H1 (cell line): ENCODE results near the gene CADM2. TPM values are rescaled to one million over a fixed set of nuclear protein-coding genes. Genes with fewer than 3 reads are reported as not detected.

Experiments used
- CTCF ChIA-PET: fragments of 300-600 bp; sonication (Branson Sonifier 250); formaldehyde crosslinking; loops from one replicate; lab custom pipeline; 2021; ENCODE audit not compliant: partially characterized antibody; lab: Charles Lee
- POLR2A ChIA-PET: fragments of 300-600 bp; sonication (Branson Sonifier 250); formaldehyde crosslinking; loops from one replicate; lab custom pipeline; 2021; ENCODE audit warnings: inconsistent platforms; ENCODE audit not compliant: partially characterized antibody; lab: Charles Lee
- DNase-seq, 2 experiments: peaks; one replicate each; pipeline versions ENCODE4 v3.0.0 to v3.0.0-alpha.2; 2010 to 2022; ENCODE audit warnings: low spot score in 2 of 2, low read depth in 1 of 2, mixed read lengths in 1 of 2
- FAIRE-seq: peaks from 2 replicates; lab custom pipeline; 2011; peaks lifted over from hg19 to GRCh38; lab: Jason Lieb, UNC
- H2AFZ ChIP-seq: 2 replicates; pipeline ENCODE4 v1.8.1; 2012; ENCODE audit warnings: low read length, inconsistent platforms
- H2AK5ac ChIP-seq: 2 replicates; pipeline ENCODE4 v1.6.1; 2013; ENCODE audit warnings: low read depth, low read length
- H2BK120ac ChIP-seq: replicated peaks from 2 replicates; pipeline ENCODE3; 2013; ENCODE audit warnings: low read depth, low read length, inconsistent platforms
- H2BK12ac ChIP-seq: 2 replicates; pipeline ENCODE4 v1.6.1; 2013; ENCODE audit warnings: low read depth, low read length
- H2BK15ac ChIP-seq: 2 replicates; pipeline ENCODE4 v1.6.1; 2013; ENCODE audit warnings: low read length
- H2BK20ac ChIP-seq: 2 replicates; pipeline ENCODE4 v1.6.1; 2013; ENCODE audit warnings: low read length
- H2BK5ac ChIP-seq: 2 replicates; pipeline ENCODE4 v1.6.1; 2013; ENCODE audit warnings: low read depth, low read length
- H3K14ac ChIP-seq: 2 replicates; pipeline ENCODE4 v1.6.1; 2013; ENCODE audit warnings: inconsistent platforms; ENCODE audit not compliant: insufficient read length
- H3K18ac ChIP-seq: 2 replicates; pipeline ENCODE4 v1.6.1; 2013; ENCODE audit warnings: low read length; ENCODE audit errors: extremely low read depth
- H3K23ac ChIP-seq: 2 replicates; pipeline ENCODE4 v1.6.1; 2013; ENCODE audit warnings: inconsistent platforms; ENCODE audit not compliant: insufficient read length
- H3K23me2 ChIP-seq: 2 replicates; pipeline ENCODE4 v1.6.1; 2013; ENCODE audit warnings: low read depth, low read length
- H3K27ac ChIP-seq: 2 replicates; pipeline ENCODE4 v1.6.1; 2011; ENCODE audit warnings: low read depth, low read length, inconsistent platforms
- H3K27me3 ChIP-seq, 4 experiments: replicated peaks in 1 of 4; 1 replicate in 1 of 4; 2 replicates in 3 of 4; pipeline versions ENCODE4 v1.6.1 to v1.8.1; 2011 to 2013; ENCODE audit warnings: low read length in 3 of 4, mild to moderate bottlenecking in 3 of 4, inconsistent platforms in 2 of 4, mixed read lengths in 2 of 4, moderate library complexity in 1 of 4; ENCODE audit not compliant: control insufficient read depth in 3 of 4, insufficient read depth in 3 of 4; ENCODE audit errors: extremely low read depth in 1 of 4
- H3K36me3 ChIP-seq, 4 experiments: 2 replicates each; pipeline versions ENCODE4 v1.6.1 to v1.8.1; 2011 to 2013; ENCODE audit warnings: mild to moderate bottlenecking in 4 of 4, low read length in 3 of 4, moderate library complexity in 2 of 4, control low read depth in 1 of 4, inconsistent platforms in 1 of 4; ENCODE audit not compliant: insufficient read depth in 4 of 4, control insufficient read depth in 2 of 4
- H3K4ac ChIP-seq: replicated peaks from 2 replicates; pipeline ENCODE3; 2013; ENCODE audit warnings: low read length, low read depth, mixed read lengths, inconsistent platforms; ENCODE audit not compliant: insufficient read length
- H3K4me1 ChIP-seq, 4 experiments: replicated peaks in 1 of 4; 1 replicate in 1 of 4; 2 replicates in 3 of 4; pipeline versions ENCODE4 v1.6.1 to v1.8.1; 2011 to 2013; ENCODE audit warnings: low read length in 3 of 4, inconsistent platforms in 2 of 4, mixed read lengths in 1 of 4; ENCODE audit not compliant: insufficient read depth in 4 of 4, control insufficient read depth in 3 of 4
- H3K4me2 ChIP-seq, 2 experiments: 2 replicates each; pipeline versions ENCODE4 v1.6.1 to v1.8.1; 2011 to 2013; ENCODE audit warnings: low read depth in 2 of 2, low read length in 2 of 2, control low read depth in 1 of 2, inconsistent platforms in 1 of 2, mild to moderate bottlenecking in 1 of 2; ENCODE audit not compliant: insufficient read depth in 1 of 2
- H3K4me3 ChIP-seq, 4 experiments: fragments of 200-600, 300-600 bp in 1 of 4; sonication (generic), shearing (Covaris generic), sonication (Bioruptor Twin) in 1 of 4; 2 replicates each; pipeline versions ENCODE4 v1.5.1 to v1.8.1; 2011 to 2016; ENCODE audit warnings: low read length in 4 of 4, low read depth in 3 of 4, control low read depth in 2 of 4, inconsistent platforms in 2 of 4, mild to moderate bottlenecking in 2 of 4, mixed read lengths in 1 of 4, moderate library complexity in 1 of 4; ENCODE audit not compliant: insufficient read depth in 2 of 4; ENCODE audit errors: extremely low read depth in 1 of 4
- H3K56ac ChIP-seq: replicated peaks from 2 replicates; pipeline ENCODE3; 2013; ENCODE audit warnings: low read depth, mild to moderate bottlenecking, mixed read lengths, low read length, inconsistent platforms; ENCODE audit not compliant: insufficient read length
- H3K79me1 ChIP-seq: 2 replicates; pipeline ENCODE4 v1.6.1; 2013; ENCODE audit warnings: low read depth, low read length, control low read depth
- H3K79me2 ChIP-seq, 2 experiments: 2 replicates each; pipeline versions ENCODE4 v1.6.1 to v1.8.1; 2012 to 2013; ENCODE audit warnings: low read length in 2 of 2, mild to moderate bottlenecking in 2 of 2, inconsistent platforms in 1 of 2; ENCODE audit not compliant: insufficient read depth in 2 of 2, control insufficient read depth in 1 of 2
- H3K9ac ChIP-seq, 4 experiments: replicated peaks in 1 of 4; 1 replicate in 1 of 4; 2 replicates in 3 of 4; pipeline versions ENCODE4 v1.6.1 to v1.8.1; 2011 to 2013; ENCODE audit warnings: low read depth in 3 of 4, low read length in 3 of 4, control low read depth in 2 of 4, mild to moderate bottlenecking in 2 of 4, moderate library complexity in 2 of 4, inconsistent platforms in 1 of 4; ENCODE audit errors: extremely low read depth in 1 of 4
- H3K9me3 ChIP-seq, 2 experiments: 2 replicates each; pipeline versions ENCODE4 v1.6.1 to v1.8.1; 2012 to 2013; ENCODE audit warnings: mild to moderate bottlenecking in 2 of 2, moderate library complexity in 2 of 2, control low read depth in 1 of 2, inconsistent platforms in 1 of 2, low read depth in 1 of 2, low read length in 1 of 2, mixed read lengths in 1 of 2; ENCODE audit not compliant: insufficient read depth in 2 of 2
- H4K20me1 ChIP-seq, 2 experiments: replicated peaks in 1 of 2; 2 replicates each; pipeline versions ENCODE3 to v1.8.1; 2011 to 2013; ENCODE audit warnings: inconsistent platforms in 2 of 2, low read length in 2 of 2, mild to moderate bottlenecking in 1 of 2; ENCODE audit not compliant: insufficient read depth in 2 of 2, control insufficient read depth in 1 of 2
- H4K5ac ChIP-seq: 2 replicates; pipeline ENCODE4 v1.6.1; 2013; ENCODE audit warnings: low read length, low read depth, mixed read lengths, inconsistent platforms; ENCODE audit not compliant: insufficient read length
- H4K8ac ChIP-seq: 2 replicates; pipeline ENCODE4 v1.8.0; 2013; ENCODE audit warnings: mild to moderate bottlenecking, moderate library complexity, low read length, inconsistent platforms; ENCODE audit not compliant: insufficient read depth; ENCODE audit errors: extremely low read depth
- H4K91ac ChIP-seq: replicated peaks from 2 replicates; pipeline ENCODE3; 2013; ENCODE audit warnings: low read length, mixed read lengths, inconsistent platforms; ENCODE audit not compliant: insufficient read length
- ASH2L ChIP-seq: fragments of 200-600, 300-600 bp; sonication (generic); IDR thresholded peaks from one replicate; pipeline ENCODE4 v1.7.1; 2017; ENCODE audit warnings: low read length
- CEBPB ChIP-seq: IDR thresholded peaks from 2 replicates; pipeline ENCODE4 v1.6.1; 2012; ENCODE audit warnings: low read depth, low read length
- EP300 ChIP-seq, 2 experiments: IDR thresholded peaks; 1 replicate in 1 of 2; 2 replicates in 1 of 2; pipeline ENCODE4 v1.6.1; 2011 to 2012; ENCODE audit warnings: low read depth in 2 of 2, low read length in 2 of 2, mild to moderate bottlenecking in 2 of 2, borderline replicate concordance in 1 of 2, inconsistent platforms in 1 of 2, moderate library complexity in 1 of 2
- FOSL1 ChIP-seq: IDR thresholded peaks from 2 replicates; pipeline ENCODE4 v1.6.1; 2011; ENCODE audit warnings: mild to moderate bottlenecking, low read depth, low read length, moderate library complexity; ENCODE audit not compliant: insufficient read depth
- HDAC2 ChIP-seq, 2 experiments: fragments of 300-600 bp in 1 of 2; sonication (generic) in 1 of 2; IDR thresholded peaks; 2 replicates each; pipeline ENCODE4 v1.6.1; 2011 to 2012; ENCODE audit warnings: low read depth in 2 of 2, low read length in 2 of 2, mild to moderate bottlenecking in 2 of 2, moderate library complexity in 2 of 2, borderline replicate concordance in 1 of 2, inconsistent platforms in 1 of 2
- PHF8 ChIP-seq: fragments of 200-600 bp; sonication (generic); conservative IDR thresholded peaks from 2 replicates; pipeline ENCODE4 v1.7.1; 2012; ENCODE audit warnings: low read depth, mild to moderate bottlenecking, inconsistent platforms, low read length, moderate library complexity
- POLR2A ChIP-seq, 2 experiments: IDR thresholded peaks; 1 replicate in 1 of 2; 2 replicates in 1 of 2; pipeline ENCODE4 v1.6.1; 2011; ENCODE audit warnings: low read depth in 2 of 2, low read length in 2 of 2, mild to moderate bottlenecking in 2 of 2; ENCODE audit errors: control extremely low read depth in 1 of 2
- SRF ChIP-seq: IDR thresholded peaks from 2 replicates; pipeline ENCODE4 v1.6.1; 2011; ENCODE audit warnings: mild to moderate bottlenecking, low read depth, low read length, moderate library complexity
- YY1 ChIP-seq: IDR thresholded peaks from 2 replicates; pipeline ENCODE4 v1.6.1; 2011; ENCODE audit warnings: low read depth, mild to moderate bottlenecking, low read length
- WGBS, 2 experiments: shearing (Covaris generic) in 1 of 2; methylation state at CpG; one replicate each; pipeline versions ENCODE4 v1.1.6 to v1.1.7; 2013 to 2015; ENCODE audit warnings: low lambda C conversion rate in 2 of 2, mixed read lengths in 2 of 2, inconsistent platforms in 1 of 2, low coverage in 1 of 2, missing lambda C conversion rate in 1 of 2; ENCODE audit not compliant: insufficient replicate concordance in 2 of 2, insufficient coverage in 1 of 2, insufficient read length in 1 of 2; ENCODE audit errors: extremely low coverage in 1 of 2, missing lambda C conversion rate in 1 of 2; 5-methylcytosine and 5-hydroxymethylcytosine counted together
- polyA plus RNA-seq, 7 experiments: library from polyadenylated mRNA; depleted of rRNA in 3 of 7; stranded (reverse) in 5 of 7; unstranded in 2 of 7; fragments of >200 nt in 5 of 7; fragments of 200-250 nt in 2 of 7; gene quantifications; 1 replicate in 5 of 7; 2 replicates in 1 of 7; 4 replicates in 1 of 7; pipeline versions ENCODE4 v1.2.1 to v1.2.3, GENCODE V29; 2011 to 2013; ENCODE audit warnings: missing spikeins in 2 of 7, mixed read lengths in 2 of 7
- total RNA-seq: library from RNA; stranded (reverse); fragmentation: NEBNext Ultra II Directional; extraction: Animal tissue kit (Norgen Biotek cat#: 25700); gene quantifications from 2 replicates; pipeline ENCODE4 v1.2.1, GENCODE V29; 2021

The CADM2 gene
- total and polyA plus RNA-seq, 2 of the 8 experiments (the other 6 are each of a cell fraction or from before 2014, with no cell fraction given) = 14.9 to 20.9 TPM

DNA sequence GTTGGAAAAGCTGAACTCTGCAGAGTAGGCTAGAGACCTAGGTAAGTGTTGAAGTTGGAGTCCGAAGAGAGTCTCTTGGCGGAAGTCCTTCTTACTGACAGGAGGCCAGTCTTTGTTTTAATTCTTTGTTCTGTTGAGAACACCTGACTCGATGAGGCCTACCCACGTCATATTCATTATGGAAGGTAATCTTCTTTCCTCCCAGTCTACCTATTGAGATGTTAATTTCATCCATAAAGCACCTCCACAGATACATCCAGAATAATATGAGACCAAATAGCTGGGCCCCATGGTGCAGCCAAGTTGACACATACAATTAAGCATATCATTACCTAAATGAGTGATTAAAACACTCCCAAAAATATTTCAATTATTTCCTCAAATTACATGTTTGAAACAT lies 515.5 kb downstream of the CADM2 start:
- Histone ChIP-seq H3K4me3 (no peak overlapping the region), H2BK5ac (no peak overlapping the region), H2AK5ac (no peak overlapping the region), H3K18ac (no peak overlapping the region), H4K8ac (no peak overlapping the region), H3K23ac (no peak overlapping the region), H4K91ac (no peak overlapping the region), H2BK120ac (no peak overlapping the region), H3K4me2 (peak overlapping the region in 1 of 2 experiments; percentile 11; a peak in 1 of 4 replicates), H3K27ac (no peak overlapping the region), H3K4ac (no peak overlapping the region), H2BK15ac (no peak overlapping the region), H2BK12ac (no peak overlapping the region), H3K79me2 (no peaks in the 10 kb centered on the region), H3K56ac (no peak overlapping the region), H4K5ac (no peak overlapping the region), H3K4me1 (peaks cover 0 to 2% (median 0%) of the 10 kb centered on the region in 4 experiments; a peak in 2 of 7 replicates), H4K20me1 (no peaks in the 10 kb centered on the region), H3K79me1 (no peaks in the 10 kb centered on the region), H3K9me3 (no peaks in the 10 kb centered on the region), H3K14ac (no peak overlapping the region), H3K9ac (no peak overlapping the region), H3K23me2 (no peaks in the 10 kb centered on the region), H2AFZ (no peak overlapping the region), H2BK20ac (no peak overlapping the region), H3K36me3 (no peaks in the 10 kb centered on the region), H3K27me3 (no peaks in the 10 kb centered on the region)
- DNase-seq (no peak), FAIRE-seq (no peak)
- ChIA-PET CTCF (no interaction called here), POLR2A (no interaction called here)
- 72% methylated on average over 4 of the region's 4 CpGs; no CpG with 5 or more reads in 1 of the 2 experiments for WGBS, 2 experiments
- TF ChIP-seq PHF8 (no peak), FOSL1 (no peak), EP300 (IDR thresholded peaks at IDR 0.05; ENCODE audit: borderline replicate concordance in 1 of 2, low read depth in 2 of 2, low read length in 2 of 2) (no peak), CEBPB (no peak), POLR2A (IDR thresholded peaks at IDR 0.05; ENCODE audit: control extremely low read depth in 1 of 2, low read depth in 2 of 2, low read length in 2 of 2) (no peak), YY1 (no peak), HDAC2 (IDR thresholded peaks at IDR 0.05; ENCODE audit: borderline replicate concordance in 1 of 2, low read depth in 2 of 2, low read length in 2 of 2) (no peak), SRF (no peak), ASH2L (no peak)
